Mesothelial cell of epicardium (in vitro differentiated cells): ENCODE measurements around the gene ZCCHC12. TPM values are rescaled to one million over a fixed set of nuclear protein-coding genes. Genes with fewer than 3 reads are reported as not detected.

Experiments
- DNase-seq, 2 experiments: peaks; one replicate each; pipeline ENCODE4 v3.0.0; 2021; ENCODE audit warnings: low spot score in 2 of 2; ENCODE audit not compliant: unreplicated experiment in 2 of 2
- H3K27ac Mint-ChIP-seq: 2 replicates; pipeline ENCODE4 v1.8.0; 2021; ENCODE audit warnings: mixed read lengths
- H3K27me3 Mint-ChIP-seq: 2 replicates; pipeline ENCODE4 v1.8.0; 2021; ENCODE audit warnings: low read depth, mixed read lengths
- H3K36me3 Mint-ChIP-seq: 2 replicates; pipeline ENCODE4 v1.8.0; 2021; ENCODE audit warnings: mixed read lengths
- H3K4me1 Mint-ChIP-seq: 2 replicates; pipeline ENCODE4 v1.8.0; 2021; ENCODE audit warnings: mixed read lengths
- H3K4me3 Mint-ChIP-seq: 2 replicates; pipeline ENCODE4 v1.8.0; 2021; ENCODE audit warnings: mild to moderate bottlenecking, moderate library complexity, mixed read lengths
- H3K9me3 Mint-ChIP-seq: 2 replicates; pipeline ENCODE4 v1.8.0; 2021; ENCODE audit warnings: mixed read lengths
- CTCF ChIP-seq: fragments of 200-600 bp; sonication (generic); IDR thresholded peaks from one replicate; pipeline ENCODE4 v1.5.0; 2021; ENCODE audit warnings: antibody characterized with exemption; ENCODE audit not compliant: unreplicated experiment
- total RNA-seq: library from RNA; stranded (reverse); gene quantifications from 3 replicates; pipeline ENCODE4 v1.2.1, GENCODE V29; 2021

ZCCHC12 gene
- total RNA-seq, 1 donor from 2014 or later: 2.1 TPM

- Mint-ChIP-seq H3K9me3 (peaks cover 16% of the 10 kb centered on the region), H3K27me3 (no peaks in the 10 kb centered on the region), H3K27ac (no peak overlapping the region), H3K4me1 (peaks cover 9% of the 10 kb centered on the region), H3K4me3 (no peak overlapping the region), H3K36me3 (peaks cover 2% of the 10 kb centered on the region)
- TF ChIP-seq CTCF: no peak
- no peak for DNase-seq
These were observed 38.5 kb downstream of the ZCCHC12 start for GRCh38 chrX:118862091-118862490.

GRCh38 chrX:118862979-118863378 is 39.4 kb downstream of the ZCCHC12 start:
- DNase-seq: no peak
- Mint-ChIP-seq H3K27me3 (no peaks in the 10 kb centered on the region), H3K27ac (peak overlapping the region; percentile 80), H3K4me3 (no peak overlapping the region), H3K9me3 (peaks cover 19% of the 10 kb centered on the region), H3K36me3 (peaks cover 2% of the 10 kb centered on the region), H3K4me1 (peaks cover 11% of the 10 kb centered on the region)
- TF ChIP-seq CTCF: no peak

- H3K27me3 Mint-ChIP-seq: no peaks in the 10 kb centered on the region
- H3K4me1 Mint-ChIP-seq: peaks cover 11% of the 10 kb centered on the region
- H3K9me3 Mint-ChIP-seq: peaks cover 16% of the 10 kb centered on the region
- no peak for TF ChIP-seq CTCF
- peaks cover 4% of the 10 kb centered on the region for H3K36me3 Mint-ChIP-seq
- no peak for DNase-seq
- no peak overlapping the region for H3K4me3 Mint-ChIP-seq
- no peak overlapping the region for H3K27ac Mint-ChIP-seq
These were observed 40.5 kb downstream of the ZCCHC12 start for GRCh38 chrX:118864063-118864635.

GRCh38 chrX:118865231-118865630 is 41.6 kb downstream of the ZCCHC12 start:
- no peak overlapping the region for H3K4me3 Mint-ChIP-seq
- DNase-seq: no peak
- no peaks in the 10 kb centered on the region for H3K27me3 Mint-ChIP-seq
- H3K4me1 Mint-ChIP-seq: peaks cover 11% of the 10 kb centered on the region
- TF ChIP-seq CTCF: no peak
- peaks cover 1% of the 10 kb centered on the region for H3K36me3 Mint-ChIP-seq
- H3K9me3 Mint-ChIP-seq: peaks cover 10% of the 10 kb centered on the region
- no peak overlapping the region for H3K27ac Mint-ChIP-seq

GRCh38 chrX:118867251-118867650 is 43.6 kb downstream of the ZCCHC12 start:
- Mint-ChIP-seq H3K4me3 (no peak overlapping the region), H3K27ac (no peak overlapping the region), H3K4me1 (peaks cover 12% of the 10 kb centered on the region), H3K9me3 (peaks cover 9% of the 10 kb centered on the region), H3K27me3 (no peaks in the 10 kb centered on the region), H3K36me3 (peaks cover 1% of the 10 kb centered on the region)
- DNase-seq: no peak
- TF ChIP-seq CTCF: no peak
